Measurements from ENCODE around the gene KCTD13. TPM values are rescaled to one million over a fixed set of nuclear protein-coding genes. Genes with fewer than 3 reads are reported as not detected.

KCTD13 gene
- total and polyA plus RNA-seq, 4 donors = 2.7 to 13.1 (median 3.7) TPM

DNA sequence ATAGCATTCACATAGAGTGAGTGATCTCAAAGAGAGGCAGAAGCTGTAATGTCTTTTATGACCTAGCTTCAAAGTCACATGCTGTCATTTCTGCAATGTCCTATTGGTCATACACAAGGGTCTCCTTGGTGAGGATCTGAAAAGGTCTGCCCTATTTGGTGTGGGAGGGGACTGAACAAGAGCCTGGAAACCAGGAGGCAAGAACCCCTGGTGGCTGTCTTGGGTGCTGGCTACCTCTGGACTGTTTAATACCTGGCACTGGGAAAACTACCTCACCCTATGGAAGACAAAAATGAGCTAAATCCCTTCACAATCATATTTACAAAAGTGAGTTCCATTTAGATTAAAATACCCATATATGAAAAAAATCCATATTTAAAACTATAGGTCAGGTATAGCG is 9.0 kb downstream of the KCTD13 start:
- H3K36me3 ChIP-seq (ENCODE audit: control insufficient read depth in 4 of 4, insufficient read depth in 3 of 4, low read depth in 1 of 4, low read length in 3 of 4) = peaks cover 6 to 18% (median 14%) of the 10 kb centered on the region in 4 donors
- DNase-seq (ENCODE audit: low spot score) = no peak

DNA sequence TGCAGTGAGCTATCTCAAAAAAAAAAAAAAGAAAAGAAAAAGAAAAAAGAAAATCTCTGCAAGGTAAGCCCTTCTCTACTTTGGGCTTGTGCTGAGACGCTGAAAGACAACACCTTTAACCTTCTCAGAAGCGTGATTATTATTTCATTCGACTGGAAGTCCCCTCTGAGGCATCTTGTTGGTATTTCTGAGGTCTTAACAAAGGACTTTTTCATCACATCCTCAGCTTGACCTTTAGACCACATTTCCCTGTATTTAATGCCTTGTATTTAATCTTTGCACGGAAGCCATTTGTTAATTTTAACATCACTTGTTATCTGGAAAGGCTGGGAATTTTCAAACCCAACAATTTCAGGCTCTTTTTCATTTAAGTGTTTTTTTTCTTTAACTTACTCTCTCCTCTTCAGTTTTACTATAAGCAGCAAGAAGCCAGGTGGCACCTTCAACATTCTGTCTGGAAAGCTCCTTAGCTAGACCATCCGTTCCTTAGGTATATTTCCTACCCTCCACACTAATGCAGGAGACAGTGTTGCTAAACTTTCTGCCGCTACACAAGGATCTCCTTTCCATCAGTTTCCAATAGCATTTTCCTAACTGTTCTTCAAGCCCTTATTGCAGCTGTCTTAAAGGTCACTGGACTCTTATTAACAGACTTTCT is 10.3 kb downstream of the KCTD13 start:
- peak; percentile 19 for TF ChIP-seq NR2F2 (IDR thresholded peaks at IDR 0.05)
- TF ChIP-seq YY1 (IDR thresholded peaks at IDR 0.05) = no peak
- TF ChIP-seq RXRA (IDR thresholded peaks at IDR 0.05) = no peak
- H3K4me1 ChIP-seq (ENCODE audit: control insufficient read depth in 4 of 4, insufficient read depth in 4 of 4, low read length in 3 of 4) = no peaks in the 10 kb centered on the region
- H3K4me3 ChIP-seq (ENCODE audit: low read depth in 1 of 3, low read length in 3 of 3) = no peak overlapping the region
- DNase-seq (ENCODE audit: low spot score) = no peak
- H3K9ac ChIP-seq (ENCODE audit: low read depth in 1 of 2, low read length in 2 of 2) = no peak overlapping the region
- H3K27ac ChIP-seq (ENCODE audit: low read depth in 1 of 2, low read length in 2 of 2) = no peak overlapping the region
- H3K27me3 ChIP-seq (ENCODE audit: control insufficient read depth in 4 of 4, insufficient read depth in 4 of 4, low read length in 3 of 4) = no peaks in the 10 kb centered on the region
- H3K9me3 ChIP-seq (ENCODE audit: control insufficient read depth in 4 of 4, low read length in 3 of 4) = no peaks in the 10 kb centered on the region
- 85% methylated on average over 6 of the region's 6 CpGs for WGBS
- H3K36me3 ChIP-seq (ENCODE audit: control insufficient read depth in 4 of 4, insufficient read depth in 3 of 4, low read depth in 1 of 4, low read length in 3 of 4) = peaks cover 2 to 15% (median 9%) of the 10 kb centered on the region in 4 donors

More for the DNA sequence above, 9.0 kb downstream of the KCTD13 start:
- TF ChIP-seq FOXA2 (IDR thresholded peaks at IDR 0.05) (no peak), GABPA (IDR thresholded peaks at IDR 0.05 in 1 of 2, conservative IDR thresholded peaks at IDR 0.05 in 1 of 2) (no peak), FOXA1 (IDR thresholded peaks at IDR 0.05) (no peak), HNF4G (IDR thresholded peaks at IDR 0.05) (no peak)
- TF ChIP-seq, protein P1, sequence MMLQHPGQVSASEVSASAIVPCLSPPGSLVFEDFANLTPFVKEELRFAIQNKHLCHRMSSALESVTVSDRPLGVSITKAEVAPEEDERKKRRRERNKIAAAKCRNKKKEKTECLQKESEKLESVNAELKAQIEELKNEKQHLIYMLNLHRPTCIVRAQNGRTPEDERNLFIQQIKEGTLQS (IDR thresholded peaks at IDR 0.05) = no peak
- TF ChIP-seq, protein P2, sequence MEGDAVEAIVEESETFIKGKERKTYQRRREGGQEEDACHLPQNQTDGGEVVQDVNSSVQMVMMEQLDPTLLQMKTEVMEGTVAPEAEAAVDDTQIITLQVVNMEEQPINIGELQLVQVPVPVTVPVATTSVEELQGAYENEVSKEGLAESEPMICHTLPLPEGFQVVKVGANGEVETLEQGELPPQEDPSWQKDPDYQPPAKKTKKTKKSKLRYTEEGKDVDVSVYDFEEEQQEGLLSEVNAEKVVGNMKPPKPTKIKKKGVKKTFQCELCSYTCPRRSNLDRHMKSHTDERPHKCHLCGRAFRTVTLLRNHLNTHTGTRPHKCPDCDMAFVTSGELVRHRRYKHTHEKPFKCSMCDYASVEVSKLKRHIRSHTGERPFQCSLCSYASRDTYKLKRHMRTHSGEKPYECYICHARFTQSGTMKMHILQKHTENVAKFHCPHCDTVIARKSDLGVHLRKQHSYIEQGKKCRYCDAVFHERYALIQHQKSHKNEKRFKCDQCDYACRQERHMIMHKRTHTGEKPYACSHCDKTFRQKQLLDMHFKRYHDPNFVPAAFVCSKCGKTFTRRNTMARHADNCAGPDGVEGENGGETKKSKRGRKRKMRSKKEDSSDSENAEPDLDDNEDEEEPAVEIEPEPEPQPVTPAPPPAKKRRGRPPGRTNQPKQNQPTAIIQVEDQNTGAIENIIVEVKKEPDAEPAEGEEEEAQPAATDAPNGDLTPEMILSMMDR (IDR thresholded peaks at IDR 0.05; ENCODE audit: low read depth, low read length, missing input control) = no peak
- Histone ChIP-seq H3K9me3 (ENCODE audit: control insufficient read depth in 4 of 4, low read length in 3 of 4) (no peaks in the 10 kb centered on the region), H3K4me1 (ENCODE audit: control insufficient read depth in 4 of 4, insufficient read depth in 4 of 4, low read length in 3 of 4) (no peaks in the 10 kb centered on the region), H3K9ac (ENCODE audit: low read depth in 1 of 2, low read length in 2 of 2) (no peak overlapping the region), H3K4me3 (ENCODE audit: low read depth in 1 of 3, low read length in 3 of 3) (no peak overlapping the region), H3K27me3 (ENCODE audit: control insufficient read depth in 4 of 4, insufficient read depth in 4 of 4, low read length in 3 of 4) (no peaks in the 10 kb centered on the region), H3K27ac (ENCODE audit: low read depth in 1 of 2, low read length in 2 of 2) (no peak overlapping the region)
- WGBS = 98% methylated on average over 1 of the region's 1 CpG

DNA sequence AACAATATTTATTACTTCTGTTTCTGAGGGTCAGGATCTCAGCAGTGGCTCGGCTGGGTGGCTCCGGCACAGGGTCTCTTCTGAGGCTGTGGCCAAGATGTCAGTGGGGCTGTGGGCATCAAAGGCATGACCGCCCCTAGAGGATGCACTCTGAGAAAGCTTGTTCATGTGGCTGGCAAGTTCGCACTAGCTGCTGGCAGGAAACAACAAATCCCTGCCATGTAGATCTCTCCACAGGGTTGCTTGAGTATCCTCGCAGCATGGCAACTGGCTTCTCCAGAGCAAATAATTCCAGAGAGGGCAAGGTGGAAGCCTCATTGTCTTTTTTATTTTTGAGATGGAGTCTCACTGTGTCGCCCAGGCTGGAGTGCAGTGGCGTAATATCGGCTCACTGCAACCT is 12.5 kb downstream of the KCTD13 start:
- H3K27me3 ChIP-seq (ENCODE audit: control insufficient read depth in 4 of 4, insufficient read depth in 4 of 4, low read length in 3 of 4) = no peaks in the 10 kb centered on the region
- TF ChIP-seq TAF1 (conservative IDR thresholded peaks at IDR 0.05) (no peak), GABPA (IDR thresholded peaks at IDR 0.05 in 1 of 2, conservative IDR thresholded peaks at IDR 0.05 in 1 of 2) (no peak), HNF4A (conservative IDR thresholded peaks at IDR 0.05) (no peak), HNF4G (IDR thresholded peaks at IDR 0.05) (no peak), JUND (IDR thresholded peaks at IDR 0.05) (no peak), SP1 (IDR thresholded peaks at IDR 0.05) (no peak), YY1 (IDR thresholded peaks at IDR 0.05) (no peak)
- TF ChIP-seq, protein P2 (IDR thresholded peaks at IDR 0.05; ENCODE audit: low read depth, low read length, missing input control) = no peak
- 98% methylated on average over 8 of the region's 8 CpGs for WGBS
- H3K4me3 ChIP-seq (ENCODE audit: low read depth in 1 of 3, low read length in 3 of 3) = no peak overlapping the region
- no peak overlapping the region for H3K27ac ChIP-seq (ENCODE audit: low read depth in 1 of 2, low read length in 2 of 2)
- no peaks in the 10 kb centered on the region for H3K9me3 ChIP-seq (ENCODE audit: control insufficient read depth in 4 of 4, low read length in 3 of 4)
- no peak for DNase-seq (ENCODE audit: low spot score)
- peaks cover 0 to 4% (median 3%) of the 10 kb centered on the region in 4 donors for H3K36me3 ChIP-seq (ENCODE audit: control insufficient read depth in 4 of 4, insufficient read depth in 3 of 4, low read depth in 1 of 4, low read length in 3 of 4)
- no peaks in the 10 kb centered on the region for H3K4me1 ChIP-seq (ENCODE audit: control insufficient read depth in 4 of 4, insufficient read depth in 4 of 4, low read length in 3 of 4)
- H3K9ac ChIP-seq (ENCODE audit: low read depth in 1 of 2, low read length in 2 of 2) = no peak overlapping the region
